ENCODE measurements around the gene PTPRC. TPM values are rescaled to one million over a fixed set of nuclear protein-coding genes. Genes with fewer than 3 reads are reported as not detected.

PTPRC gene
- total RNA-seq, 4 donors from 2014 or later: 7.0 to 40.3 (median 10.0) TPM

DNA sequence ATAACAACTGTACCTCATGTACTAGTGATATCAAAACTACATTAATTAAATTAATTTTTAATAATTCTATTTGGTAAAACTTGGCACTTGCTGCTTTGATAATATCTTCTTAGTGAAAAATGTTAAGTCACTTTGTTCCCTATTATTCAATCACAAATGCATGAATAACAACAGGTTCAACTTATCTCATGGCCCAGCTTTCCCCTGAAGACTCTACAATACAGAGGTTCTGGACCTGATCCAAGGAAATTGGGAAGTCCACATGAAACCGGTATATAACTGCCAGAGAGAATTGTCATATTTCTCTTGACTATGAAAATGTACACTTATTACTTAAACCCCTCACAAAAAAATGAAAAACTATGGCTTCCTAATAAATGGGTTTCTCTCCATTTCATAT lies 33.9 kb upstream of the PTPRC start:
- no peak for DNase-seq (ENCODE audit: extremely low spot score)
- Histone ChIP-seq H3K9me3 (no peaks in the 10 kb centered on the region), H3K4me3 (no peak overlapping the region), H3K4me1 (no peaks in the 10 kb centered on the region), H3K36me3 (no peaks in the 10 kb centered on the region), H3K27me3 (no peaks in the 10 kb centered on the region), H3K27ac (replicated peaks in 1 of 4) (no peak overlapping the region)
- 38% methylated on average over 1 of the region's 1 CpG for WGBS
- TF ChIP-seq POLR2AphosphoS5 (IDR thresholded peaks at IDR 0.05) (no peak), EP300 (IDR thresholded peaks at IDR 0.05) (no peak), POLR2A (IDR thresholded peaks at IDR 0.05; ENCODE audit: low read depth) (no peak)
- TF ChIP-seq, protein P1, sequence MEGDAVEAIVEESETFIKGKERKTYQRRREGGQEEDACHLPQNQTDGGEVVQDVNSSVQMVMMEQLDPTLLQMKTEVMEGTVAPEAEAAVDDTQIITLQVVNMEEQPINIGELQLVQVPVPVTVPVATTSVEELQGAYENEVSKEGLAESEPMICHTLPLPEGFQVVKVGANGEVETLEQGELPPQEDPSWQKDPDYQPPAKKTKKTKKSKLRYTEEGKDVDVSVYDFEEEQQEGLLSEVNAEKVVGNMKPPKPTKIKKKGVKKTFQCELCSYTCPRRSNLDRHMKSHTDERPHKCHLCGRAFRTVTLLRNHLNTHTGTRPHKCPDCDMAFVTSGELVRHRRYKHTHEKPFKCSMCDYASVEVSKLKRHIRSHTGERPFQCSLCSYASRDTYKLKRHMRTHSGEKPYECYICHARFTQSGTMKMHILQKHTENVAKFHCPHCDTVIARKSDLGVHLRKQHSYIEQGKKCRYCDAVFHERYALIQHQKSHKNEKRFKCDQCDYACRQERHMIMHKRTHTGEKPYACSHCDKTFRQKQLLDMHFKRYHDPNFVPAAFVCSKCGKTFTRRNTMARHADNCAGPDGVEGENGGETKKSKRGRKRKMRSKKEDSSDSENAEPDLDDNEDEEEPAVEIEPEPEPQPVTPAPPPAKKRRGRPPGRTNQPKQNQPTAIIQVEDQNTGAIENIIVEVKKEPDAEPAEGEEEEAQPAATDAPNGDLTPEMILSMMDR (IDR thresholded peaks at IDR 0.05): no peak
- intact Hi-C loops (cut with DNase I): no loop called here

DNA sequence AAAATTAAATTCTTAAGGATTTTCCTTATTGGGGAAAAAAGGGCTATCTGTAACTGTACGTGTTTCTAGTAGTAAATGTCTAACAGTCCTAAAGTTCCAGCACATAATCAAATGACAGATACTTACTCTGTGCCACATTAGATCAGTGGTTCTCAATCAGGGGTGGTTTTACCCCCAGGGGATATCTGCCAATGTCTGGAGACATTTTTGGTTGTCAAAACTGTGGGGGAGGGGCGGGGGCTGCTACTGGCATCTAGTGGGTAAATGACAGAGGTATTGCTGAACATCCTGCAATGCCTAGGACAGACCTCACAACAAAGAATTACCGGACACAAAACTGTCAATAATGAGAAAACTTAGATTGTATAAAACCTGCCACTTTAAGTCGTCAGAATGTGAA lies 33.4 kb upstream of the PTPRC start:
- H3K4me3 ChIP-seq: no peak overlapping the region
- H3K27me3 ChIP-seq: no peaks in the 10 kb centered on the region
- DNase-seq (ENCODE audit: extremely low spot score): no peak
- WGBS: 75% methylated on average over 4 of the region's 4 CpGs
- TF ChIP-seq POLR2A (IDR thresholded peaks at IDR 0.05; ENCODE audit: low read depth) (no peak), POLR2AphosphoS5 (IDR thresholded peaks at IDR 0.05) (no peak), EP300 (IDR thresholded peaks at IDR 0.05) (no peak)
- TF ChIP-seq, protein P1 (IDR thresholded peaks at IDR 0.05): no peak
- no peaks in the 10 kb centered on the region for H3K9me3 ChIP-seq
- no peak overlapping the region for H3K27ac ChIP-seq (replicated peaks in 1 of 4)
- H3K36me3 ChIP-seq: no peaks in the 10 kb centered on the region
- no peaks in the 10 kb centered on the region for H3K4me1 ChIP-seq
- intact Hi-C loops (cut with DNase I): no loop called here

DNA sequence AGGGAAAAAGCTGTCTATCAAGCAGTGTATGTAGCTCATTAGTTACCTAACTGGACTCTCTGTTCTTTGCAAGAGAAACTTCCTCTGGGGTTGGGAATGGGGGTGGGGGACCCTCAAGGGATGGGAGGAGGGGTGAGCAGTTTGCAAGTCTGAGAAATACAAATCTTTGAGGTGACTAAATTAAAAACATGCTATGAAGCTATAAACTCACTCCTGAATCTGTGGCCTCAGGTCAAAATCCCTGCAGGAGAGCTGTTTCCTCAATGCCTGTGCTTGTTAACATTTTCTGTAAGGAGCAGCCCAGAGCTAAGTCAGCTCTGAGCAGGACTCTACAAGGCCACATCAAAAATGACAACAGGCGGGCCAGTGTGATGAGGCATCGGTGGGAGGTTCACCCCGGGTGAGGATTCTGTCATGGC lies 32.8 kb upstream of the PTPRC start:
- intact Hi-C loops (cut with DNase I): no loop called here
- WGBS: 63% methylated on average over 3 of the region's 3 CpGs
- no peaks in the 10 kb centered on the region for H3K36me3 ChIP-seq

DNA sequence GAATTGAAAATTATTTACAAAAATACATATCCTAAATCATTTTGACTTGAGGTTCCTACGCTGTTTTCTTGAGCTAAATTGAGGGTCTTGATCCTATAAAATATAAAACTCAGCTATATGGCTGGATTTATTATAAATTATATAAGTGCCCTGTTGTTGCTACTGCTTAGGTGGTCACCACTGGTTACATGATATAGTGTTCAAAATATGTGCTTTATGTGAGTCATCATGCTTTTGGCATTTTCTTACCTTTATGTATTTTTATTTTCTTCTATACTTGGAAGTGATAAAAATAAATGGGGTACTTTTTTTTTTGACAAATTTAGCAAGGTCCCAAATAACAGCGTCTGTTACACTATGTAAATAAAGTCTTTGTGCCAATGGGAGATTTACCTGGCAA lies 31.1 kb upstream of the PTPRC start:
- no peak for DNase-seq (ENCODE audit: extremely low spot score)
- Histone ChIP-seq H3K27me3 (no peaks in the 10 kb centered on the region), H3K4me3 (no peak overlapping the region), H3K4me1 (no peaks in the 10 kb centered on the region), H3K36me3 (no peaks in the 10 kb centered on the region), H3K9me3 (no peaks in the 10 kb centered on the region), H3K27ac (replicated peaks in 1 of 4) (no peak overlapping the region)
- 78% methylated on average over 2 of the region's 2 CpGs for WGBS
- intact Hi-C loops (cut with DNase I): no loop called here
- TF ChIP-seq EP300 (IDR thresholded peaks at IDR 0.05): no peak
- TF ChIP-seq, protein P1 (IDR thresholded peaks at IDR 0.05): no peak
- no peak for TF ChIP-seq POLR2A (IDR thresholded peaks at IDR 0.05; ENCODE audit: low read depth)
- TF ChIP-seq POLR2AphosphoS5 (IDR thresholded peaks at IDR 0.05): no peak

More for the DNA sequence above, 32.8 kb upstream of the PTPRC start:
- no peak for DNase-seq (ENCODE audit: extremely low spot score)
- H3K27ac ChIP-seq (replicated peaks in 1 of 4): no peak overlapping the region
- H3K4me1 ChIP-seq: no peaks in the 10 kb centered on the region
- H3K9me3 ChIP-seq: no peaks in the 10 kb centered on the region
- H3K27me3 ChIP-seq: no peaks in the 10 kb centered on the region
- no peak overlapping the region for H3K4me3 ChIP-seq
- no peak for TF ChIP-seq POLR2A (IDR thresholded peaks at IDR 0.05; ENCODE audit: low read depth)
- TF ChIP-seq, protein P1 (IDR thresholded peaks at IDR 0.05): no peak
- TF ChIP-seq EP300 (IDR thresholded peaks at IDR 0.05): no peak
- TF ChIP-seq POLR2AphosphoS5 (IDR thresholded peaks at IDR 0.05): no peak

DNA sequence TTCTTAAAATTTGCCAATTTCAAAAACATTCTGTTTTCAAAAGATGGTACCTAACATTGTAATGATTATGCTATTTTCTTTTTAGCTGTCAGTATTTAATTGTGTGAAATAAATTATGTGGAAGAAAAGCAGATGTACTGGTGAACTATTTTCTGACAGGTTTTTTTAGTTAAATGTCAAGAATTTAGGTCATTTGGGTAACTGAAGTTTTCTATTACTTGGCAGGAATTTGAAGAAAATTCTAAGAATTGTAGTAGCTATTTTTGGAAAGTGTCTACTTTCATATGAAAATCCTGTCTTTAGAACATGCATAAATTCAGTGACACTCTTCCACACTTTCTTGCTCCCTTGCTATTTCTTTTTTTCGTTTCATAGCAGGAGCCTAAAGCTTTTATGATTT lies 28.5 kb upstream of the PTPRC start:
- no peak for DNase-seq (ENCODE audit: extremely low spot score)
- intact Hi-C loops (cut with DNase I): no loop called here
- Histone ChIP-seq H3K27me3 (no peaks in the 10 kb centered on the region), H3K27ac (replicated peaks in 1 of 4) (no peak overlapping the region), H3K4me3 (no peak overlapping the region), H3K36me3 (no peaks in the 10 kb centered on the region), H3K4me1 (no peaks in the 10 kb centered on the region), H3K9me3 (no peaks in the 10 kb centered on the region)
- 72% methylated on average over 1 of the region's 1 CpG for WGBS
- TF ChIP-seq POLR2AphosphoS5 (IDR thresholded peaks at IDR 0.05) (no peak), EP300 (IDR thresholded peaks at IDR 0.05) (no peak), POLR2A (IDR thresholded peaks at IDR 0.05; ENCODE audit: low read depth) (no peak)
- TF ChIP-seq, protein P1 (IDR thresholded peaks at IDR 0.05): no peak

Measured in esophagus muscularis mucosa (tissue), 4 donors.